GM04504 (cell line): Measurements from ENCODE around the gene MARK2.

Source experiments
- DNase-seq: peaks from one replicate; pipeline ENCODE4 v3.0.0-alpha.2; 2012; ENCODE audit warnings: low read depth

MARK2 gene

GRCh38 chr11:63882555-63883242, 43.8 kb downstream of the MARK2 start:
- no peak for DNase-seq

- DNase-seq: no peak
Measured at GRCh38 chr11:63883791-63884190, 44.9 kb downstream of the MARK2 start.

GRCh38 chr11:63884196-63884932, 45.5 kb downstream of the MARK2 start:
- DNase-seq: no peak

GRCh38 chr11:63887386-63887999, 48.6 kb downstream of the MARK2 start:
- no peak for DNase-seq

GRCh38 chr11:63888170-63889086, 49.5 kb downstream of the MARK2 start:
- no peak for DNase-seq

- no peak for DNase-seq
Measured at GRCh38 chr11:63889344-63889743, 50.4 kb downstream of the MARK2 start.

GRCh38 chr11:63890368-63890767, 51.5 kb downstream of the MARK2 start:
- no peak for DNase-seq

GRCh38 chr11:63892228-63892627, 53.3 kb downstream of the MARK2 start:
- DNase-seq: no peak

- no peak for DNase-seq
Measured at GRCh38 chr11:63893355-63893754, 54.4 kb downstream of the MARK2 start.

- DNase-seq: no peak
Measured at GRCh38 chr11:63896071-63896470, 57.2 kb downstream of the MARK2 start.

- DNase-seq: no peak
Measured at GRCh38 chr11:63897459-63898146, 58.7 kb downstream of the MARK2 start.

GRCh38 chr11:63901660-63902059, 62.8 kb downstream of the MARK2 start:
- no peak for DNase-seq

- DNase-seq: no peak
Measured at GRCh38 chr11:63903884-63904283, 65.0 kb downstream of the MARK2 start.

- no peak for DNase-seq
Measured at GRCh38 chr11:63904743-63905142, 65.8 kb downstream of the MARK2 start.

GRCh38 chr11:63905179-63905578, 66.3 kb downstream of the MARK2 start:
- no peak for DNase-seq

- DNase-seq: no peak
Measured at GRCh38 chr11:63906087-63906486, 67.2 kb downstream of the MARK2 start.

- DNase-seq: no peak
Measured at GRCh38 chr11:63906585-63906984, 67.7 kb downstream of the MARK2 start.

- no peak for DNase-seq
Measured at GRCh38 chr11:63907063-63907462, 68.2 kb downstream of the MARK2 start.

GRCh38 chr11:63907808-63908530, 69.1 kb downstream of the MARK2 start:
- no peak for DNase-seq

GRCh38 chr11:63908631-63909401, 69.9 kb downstream of the MARK2 start:
- DNase-seq: no peak
